ENCODE results near the gene PLCB1.

- TF ChIP-seq CTCF (IDR thresholded peaks at IDR 0.05 in 2 of 3, conservative IDR thresholded peaks at IDR 0.05 in 1 of 3; ENCODE audit: control insufficient read depth in 2 of 3, extremely low read depth in 1 of 3, insufficient read depth in 1 of 3, low read depth in 3 of 3, low read length in 3 of 3): no peak
- TF ChIP-seq ASH2L (IDR thresholded peaks at IDR 0.05; ENCODE audit: borderline replicate concordance, low read depth): no peak
- no peak for TF ChIP-seq BMI1 (IDR thresholded peaks at IDR 0.05; ENCODE audit: borderline replicate concordance)
- TF ChIP-seq BACH1 (IDR thresholded peaks at IDR 0.05; ENCODE audit: borderline replicate concordance): no peak
- TF ChIP-seq ATF3 (IDR thresholded peaks at IDR 0.05; ENCODE audit: borderline replicate concordance, extremely low read depth, low read depth, low read length): no peak
- no peak for TF ChIP-seq BCL3 (IDR thresholded peaks at IDR 0.05; ENCODE audit: borderline replicate concordance, insufficient read depth, low read depth, low read length, poor library complexity, severe bottlenecking)
- no peak for TF ChIP-seq HDAC2 (IDR thresholded peaks at IDR 0.05)
- TF ChIP-seq PAX5 (IDR thresholded peaks at IDR 0.05; ENCODE audit: borderline replicate concordance, low read depth, low read length): no peak
- no peak for TF ChIP-seq YBX1 (IDR thresholded peaks at IDR 0.05)
- no peak for TF ChIP-seq RELA (IDR thresholded peaks at IDR 0.05; ENCODE audit: borderline replicate concordance, partially characterized antibody)
- no peak for TF ChIP-seq CREM (IDR thresholded peaks at IDR 0.05; ENCODE audit: low read depth)
- TF ChIP-seq HDAC6 (IDR thresholded peaks at IDR 0.05; ENCODE audit: unreplicated experiment): no peak
Measured at GRCh38 chr20:8094850-8095249, 37.2 kb upstream of the PLCB1 start.
